Measurements from ENCODE around the gene PLEKHG5. TPM values are rescaled to one million over a fixed set of nuclear protein-coding genes. Genes with fewer than 3 reads are reported as not detected.

The PLEKHG5 gene
- total and polyA plus RNA-seq, 10 of the 15 experiments (the other 5 are each of a cell fraction or from before 2014, with no cell fraction given), result 0.04 to 1.1 (median 0.18) TPM; not detected in 1

GRCh38 chr1:6508154-6508815 lies 16.8 kb upstream of the PLEKHG5 start (continued):
- TF ChIP-seq SREBF1 (IDR thresholded peaks at IDR 0.05; ENCODE audit: low read length) (no peak), IRF4 (IDR thresholded peaks at IDR 0.05; ENCODE audit: low read depth, low read length) (no peak), ZNF622 (IDR thresholded peaks at IDR 0.05) (no peak), USF1 (IDR thresholded peaks at IDR 0.05; ENCODE audit: borderline replicate concordance, extremely low read length, insufficient read depth, low read depth, low read length) (no peak), USF2 (IDR thresholded peaks at IDR 0.05; ENCODE audit: borderline replicate concordance, low read depth, low read length) (no peak), POLR2A (IDR thresholded peaks at IDR 0.05; ENCODE audit: low read depth, low read length) (no peak)

GRCh38 chr1:6507461-6507911 lies 16.0 kb upstream of the PLEKHG5 start:
- FAIRE-seq, result no peak
- Histone ChIP-seq H2AFZ (ENCODE audit: control insufficient read depth, low read depth, low read length) (no peak overlapping the region), H3K4me2 (ENCODE audit: control insufficient read depth, insufficient read depth) (no peak overlapping the region), H3K9ac (ENCODE audit: control insufficient read depth, insufficient read depth, low read length) (no peak overlapping the region), H3K27ac (ENCODE audit: control insufficient read depth, insufficient read depth) (no peak overlapping the region), H3K9me3 (replicated peaks; ENCODE audit: control insufficient read depth, insufficient read depth, low read length) (no peaks in the 10 kb centered on the region), H3K4me1 (ENCODE audit: control insufficient read depth, insufficient read depth, low read length) (no peaks in the 10 kb centered on the region), H3K27me3 (replicated peaks in 1 of 2; ENCODE audit: control insufficient read depth in 2 of 2, insufficient read depth in 2 of 2, low read length in 1 of 2) (no peaks in the 10 kb centered on the region; a peak in 1 of 4 replicates), H3K79me2 (ENCODE audit: control insufficient read depth, insufficient read depth, low read length) (no peaks in the 10 kb centered on the region), H3K4me3 (no peak overlapping the region), H3K36me3 (ENCODE audit: control insufficient read depth in 2 of 2, insufficient read depth in 2 of 2, low read length in 1 of 2) (no peaks in the 10 kb centered on the region), H4K20me1 (ENCODE audit: control insufficient read depth, insufficient read depth) (no peaks in the 10 kb centered on the region; the same call in 1 of the 2 replicates)
- 39% methylated on average over 11 of the region's 12 CpGs for WGBS (ENCODE audit: insufficient coverage, insufficient replicate concordance, low lambda C conversion rate, missing lambda C conversion rate)
- no TSS peak for BruUV-seq (replicated peaks)
- ChIA-PET POLR2A (interaction anchor here (0.5 to 0.6 kb wide), 3 partner anchors 95 to 134 kb away, joined by 3 to 6 read pairs (median 4); partner anchors contain the start of gene PHF13), RAD21 (ENCODE audit: unreplicated experiment) (interaction anchor here (0.8 kb wide), 1 partner anchor 12 kb away, joined by 4 read pairs; no protein-coding TSS in a partner anchor), SMC1A (ENCODE audit: uncharacterized antibody, unreplicated experiment) (no interaction called here), CTCF (interaction anchor here (0.6 kb wide), 1 partner anchor 17 kb away, joined by 4 read pairs; no protein-coding TSS in a partner anchor)
- no peak for ATAC-seq
- in situ Hi-C loops (cut with MboI), result no loop called here
- no peak for DNase-seq (ENCODE audit: low read depth, low spot score)
- intact Hi-C loops (cut with micrococcal nuclease; ENCODE audit: unreplicated experiment), result no loop called here
- no peak for TF ChIP-seq KLF5 (IDR thresholded peaks at IDR 0.05; ENCODE audit: partially characterized antibody)
- no peak for TF ChIP-seq POU2F2 (IDR thresholded peaks at IDR 0.05; ENCODE audit: borderline replicate concordance, low read depth, low read length)
- no peak for TF ChIP-seq RAD21 (IDR thresholded peaks at IDR 0.05; ENCODE audit: insufficient read depth, low read depth, low read length)
- TF ChIP-seq CREB1 (IDR thresholded peaks at IDR 0.05; ENCODE audit: low read depth), result no peak
- no peak for TF ChIP-seq SMARCA5 (IDR thresholded peaks at IDR 0.05)
- TF ChIP-seq MAX (IDR thresholded peaks at IDR 0.05; ENCODE audit: low read depth, low read length), result no peak
- no peak for TF ChIP-seq POLR2AphosphoS5 (IDR thresholded peaks at IDR 0.05; ENCODE audit: low read length)
- TF ChIP-seq STAT1 (conservative IDR thresholded peaks at IDR 0.05), result no peak
- no peak for TF ChIP-seq IRF4 (IDR thresholded peaks at IDR 0.05; ENCODE audit: low read depth, low read length)
- TF ChIP-seq SIN3A (IDR thresholded peaks at IDR 0.05; ENCODE audit: low read depth, low read length), result no peak
- TF ChIP-seq HDAC6 (IDR thresholded peaks at IDR 0.05; ENCODE audit: unreplicated experiment), result no peak
- no peak for TF ChIP-seq MEF2B (IDR thresholded peaks at IDR 0.05; ENCODE audit: partially characterized antibody, poor library complexity, severe bottlenecking)
- TF ChIP-seq ETV6 (conservative IDR thresholded peaks at IDR 0.05 in 1 of 2, IDR thresholded peaks at IDR 0.05 in 1 of 2; ENCODE audit: borderline replicate concordance in 1 of 2, low read depth in 1 of 2), result no peak
- TF ChIP-seq GATAD2B (conservative IDR thresholded peaks at IDR 0.05; ENCODE audit: low read depth), result no peak
- no peak for TF ChIP-seq EED (IDR thresholded peaks at IDR 0.05; ENCODE audit: low read depth)
- no peak for TF ChIP-seq PKNOX1 (IDR thresholded peaks at IDR 0.05)
- no peak for TF ChIP-seq RCOR1 (conservative IDR thresholded peaks at IDR 0.05; ENCODE audit: low read depth, low read length)

Data from GM12878 (cell line).